HL-60 (cell line): ENCODE measurements around the gene KMT5C.

Experiments used
- DNase-seq, 2 experiments: peaks; one replicate each; pipeline ENCODE4 v3.0.0-alpha.2; 2010 to 2020; ENCODE audit warnings: low read depth in 1 of 2, low spot score in 1 of 2
- H3K27ac ChIP-seq: fragments of 250-450 bp; sonication (Bioruptor Pico); replicated peaks from 2 replicates; pipeline ENCODE4 v1.5.1; 2020; ENCODE audit warnings: mild to moderate bottlenecking, moderate library complexity
- H3K27me3 ChIP-seq: fragments of 250-450 bp; sonication (Bioruptor Pico); 2 replicates; pipeline ENCODE4 v1.5.1; 2021; ENCODE audit warnings: mild to moderate bottlenecking, moderate library complexity; ENCODE audit not compliant: insufficient read depth, poor library complexity, severe bottlenecking
- H3K4me3 ChIP-seq: replicated peaks from 2 replicates; pipeline ENCODE4 v1.5.1; 2011; ENCODE audit warnings: mild to moderate bottlenecking, control low read depth, low read length; ENCODE audit not compliant: insufficient read depth
- CTCF ChIP-seq: IDR thresholded peaks from one replicate; pipeline ENCODE4 v1.5.1; 2011; ENCODE audit warnings: low read length, control low read depth, inconsistent platforms; ENCODE audit not compliant: insufficient read depth
- GABPA ChIP-seq: IDR thresholded peaks from 2 replicates; pipeline ENCODE4 v1.6.1; 2012; ENCODE audit warnings: low read depth
- POLR2AphosphoS5 ChIP-seq: IDR thresholded peaks from 2 replicates; pipeline ENCODE4 v1.6.1; 2012; ENCODE audit warnings: low read depth
- REST ChIP-seq: IDR thresholded peaks from 2 replicates; pipeline ENCODE4 v1.6.1; 2012; ENCODE audit warnings: low read depth; ENCODE audit not compliant: insufficient replicate concordance
- SPI1 ChIP-seq: IDR thresholded peaks from 2 replicates; pipeline ENCODE4 v1.6.1; 2012; ENCODE audit warnings: low read depth, mild to moderate bottlenecking, borderline replicate concordance

The KMT5C gene

GRCh38 chr19:55309448-55309847, 30.2 kb upstream of the KMT5C start:
- H3K4me3 ChIP-seq: no peak overlapping the region
- no peaks in the 10 kb centered on the region for H3K27me3 ChIP-seq
- no peak for DNase-seq
- H3K27ac ChIP-seq: no peak overlapping the region
- TF ChIP-seq CTCF: no peak
- no peak for TF ChIP-seq SPI1
- no peak for TF ChIP-seq GABPA
- TF ChIP-seq REST: no peak
- TF ChIP-seq POLR2AphosphoS5: no peak

- Histone ChIP-seq H3K27ac (no peak overlapping the region), H3K4me3 (no peak overlapping the region), H3K27me3 (no peaks in the 10 kb centered on the region)
- no peak for DNase-seq
- no peak for TF ChIP-seq SPI1
- no peak for TF ChIP-seq GABPA
- no peak for TF ChIP-seq REST
- TF ChIP-seq CTCF: no peak
- TF ChIP-seq POLR2AphosphoS5: no peak
Observed at GRCh38 chr19:55310498-55310897, 29.2 kb upstream of the KMT5C start.

GRCh38 chr19:55311397-55311796, 28.3 kb upstream of the KMT5C start:
- no peak for TF ChIP-seq POLR2AphosphoS5
- TF ChIP-seq GABPA: no peak
- no peak for TF ChIP-seq CTCF
- no peak for TF ChIP-seq SPI1
- no peak for TF ChIP-seq REST
- Histone ChIP-seq H3K27ac (no peak overlapping the region), H3K27me3 (no peaks in the 10 kb centered on the region), H3K4me3 (no peak overlapping the region)
- no peak for DNase-seq
